Limb (tissue), 2 donors: Measurements from ENCODE around the gene UBASH3A.
A peak's percentile ranks its signal among the peaks of the same experiment; 100 is the strongest.

Source experiments
- DNase-seq, 2 donors: peaks; one replicate each; pipeline ENCODE4 v3.0.0-alpha.2; 2016; ENCODE audit errors: extremely low spot score in 2 of 2

UBASH3A gene

DNA sequence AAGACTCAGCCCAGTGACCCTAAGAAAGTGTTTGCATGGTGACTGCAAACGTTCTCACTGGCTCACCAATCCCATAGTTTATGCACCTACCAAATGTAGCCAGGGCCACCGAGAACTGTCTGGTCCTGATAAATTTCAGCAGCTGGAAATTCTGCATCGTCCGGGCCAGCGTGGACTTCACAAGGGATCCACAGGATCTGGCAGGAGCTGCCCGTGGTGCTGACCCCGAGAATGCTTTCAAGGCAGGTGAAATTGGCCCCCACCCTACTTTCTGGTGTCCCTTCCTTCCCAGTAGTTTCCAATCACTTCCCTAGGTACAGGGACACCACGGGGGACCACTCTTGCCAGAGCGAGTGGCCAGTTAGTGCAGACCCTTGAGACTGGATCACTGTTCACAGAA, 26.2 kb downstream of the UBASH3A start:
- no peak for DNase-seq

- no peak for DNase-seq
Measured at GRCh38 chr21:42430521-42430920, 26.8 kb downstream of the UBASH3A start.

- DNase-seq = no peak
Measured at GRCh38 chr21:42431196-42431595, 27.5 kb downstream of the UBASH3A start.

- no peak for DNase-seq
Measured at GRCh38 chr21:42432695-42433094, 29.0 kb downstream of the UBASH3A start.

DNA sequence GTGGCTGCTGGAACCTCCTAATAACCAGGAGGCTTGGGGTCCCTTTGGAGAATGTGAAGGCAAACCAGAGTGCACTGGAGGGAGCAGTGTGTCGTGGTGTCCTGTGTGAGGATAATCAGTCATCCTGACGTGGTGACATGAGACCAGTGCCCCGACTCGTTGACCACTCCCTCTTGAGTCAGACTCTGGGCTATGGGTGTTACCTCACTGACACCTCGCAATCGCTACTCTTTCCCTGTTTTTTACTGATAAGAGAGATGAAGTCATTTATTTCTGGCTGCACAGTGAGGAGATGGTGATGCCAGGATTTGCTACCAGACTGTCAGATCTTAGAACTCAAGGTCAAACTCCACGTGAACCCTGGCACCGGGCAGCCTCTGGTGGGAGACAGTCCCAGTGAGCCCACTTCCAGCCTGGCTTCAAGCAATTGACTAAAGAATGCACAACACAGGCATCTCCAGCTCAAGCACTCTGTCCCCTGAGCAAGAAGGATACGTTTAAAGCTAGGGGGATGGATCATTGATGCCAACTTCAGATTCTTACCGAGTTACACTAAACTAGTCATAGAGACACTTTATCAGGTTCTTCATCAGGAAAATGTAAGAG, 30.3 kb downstream of the UBASH3A start:
- no peak for DNase-seq

DNA sequence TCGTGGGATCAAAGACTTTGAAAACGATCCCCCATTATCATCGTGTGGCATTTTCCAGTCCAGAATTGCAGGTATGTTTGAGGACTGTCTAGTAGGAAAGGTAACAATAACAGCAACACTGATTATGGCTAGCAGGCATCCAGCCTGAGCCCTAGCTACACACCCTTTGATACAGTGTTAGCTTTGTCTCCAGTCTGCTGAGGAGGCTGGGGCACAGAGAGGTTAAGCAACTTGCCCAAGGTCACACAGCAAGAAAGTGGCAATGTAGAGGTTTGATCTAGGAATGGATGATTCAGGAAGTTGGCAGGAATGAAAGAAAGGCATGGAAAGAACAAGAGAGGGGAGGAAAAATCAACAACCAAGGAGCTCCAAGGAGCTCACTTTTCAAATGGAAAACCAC, 31.2 kb downstream of the UBASH3A start:
- DNase-seq = no peak

- DNase-seq = no peak
Measured at GRCh38 chr21:42435401-42435800, 31.7 kb downstream of the UBASH3A start.

DNA sequence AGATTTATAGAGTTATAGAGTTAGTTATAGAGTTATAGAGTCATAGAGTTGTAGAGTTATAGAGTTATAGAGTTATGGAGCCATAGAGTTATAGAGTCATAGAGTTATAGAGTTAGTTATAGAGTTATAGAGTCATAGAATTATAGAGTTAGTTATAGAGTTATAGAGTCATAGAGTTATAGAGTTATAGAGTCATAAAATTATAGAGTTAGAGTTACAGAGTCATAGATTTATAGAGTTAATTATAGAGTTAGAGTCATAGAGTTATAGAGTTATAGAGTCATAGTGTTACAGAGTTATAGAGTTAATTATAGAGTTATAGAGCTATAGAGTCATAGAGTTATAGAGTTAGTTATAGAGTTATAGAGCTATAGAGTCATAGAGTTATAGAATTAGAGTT, 32.1 kb downstream of the UBASH3A start:
- DNase-seq = no peak

- no peak for DNase-seq
Measured at GRCh38 chr21:42436914-42437313, 33.2 kb downstream of the UBASH3A start.

DNA sequence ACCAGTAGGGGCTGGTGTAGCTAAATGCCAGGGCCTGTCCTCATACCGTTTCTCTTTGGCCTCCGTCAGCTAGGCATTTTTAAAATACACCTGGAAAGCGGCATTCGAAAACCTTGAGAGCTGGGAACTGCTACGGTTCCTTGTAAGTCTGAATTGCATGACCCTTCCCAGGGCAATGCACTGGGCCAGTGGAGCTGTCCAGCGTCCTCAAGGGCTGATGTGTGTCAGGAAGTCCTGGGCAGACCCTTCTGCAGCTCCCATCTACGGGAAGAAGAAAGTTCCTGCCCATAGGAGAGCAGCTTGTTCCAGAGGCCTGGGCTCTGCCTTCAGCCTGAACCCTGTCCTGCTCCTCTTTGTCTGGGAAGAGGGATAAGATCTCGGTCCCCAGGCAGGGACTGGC, 34.1 kb downstream of the UBASH3A start:
- peak in 1 of 2 donors; percentile 16 for DNase-seq

DNA sequence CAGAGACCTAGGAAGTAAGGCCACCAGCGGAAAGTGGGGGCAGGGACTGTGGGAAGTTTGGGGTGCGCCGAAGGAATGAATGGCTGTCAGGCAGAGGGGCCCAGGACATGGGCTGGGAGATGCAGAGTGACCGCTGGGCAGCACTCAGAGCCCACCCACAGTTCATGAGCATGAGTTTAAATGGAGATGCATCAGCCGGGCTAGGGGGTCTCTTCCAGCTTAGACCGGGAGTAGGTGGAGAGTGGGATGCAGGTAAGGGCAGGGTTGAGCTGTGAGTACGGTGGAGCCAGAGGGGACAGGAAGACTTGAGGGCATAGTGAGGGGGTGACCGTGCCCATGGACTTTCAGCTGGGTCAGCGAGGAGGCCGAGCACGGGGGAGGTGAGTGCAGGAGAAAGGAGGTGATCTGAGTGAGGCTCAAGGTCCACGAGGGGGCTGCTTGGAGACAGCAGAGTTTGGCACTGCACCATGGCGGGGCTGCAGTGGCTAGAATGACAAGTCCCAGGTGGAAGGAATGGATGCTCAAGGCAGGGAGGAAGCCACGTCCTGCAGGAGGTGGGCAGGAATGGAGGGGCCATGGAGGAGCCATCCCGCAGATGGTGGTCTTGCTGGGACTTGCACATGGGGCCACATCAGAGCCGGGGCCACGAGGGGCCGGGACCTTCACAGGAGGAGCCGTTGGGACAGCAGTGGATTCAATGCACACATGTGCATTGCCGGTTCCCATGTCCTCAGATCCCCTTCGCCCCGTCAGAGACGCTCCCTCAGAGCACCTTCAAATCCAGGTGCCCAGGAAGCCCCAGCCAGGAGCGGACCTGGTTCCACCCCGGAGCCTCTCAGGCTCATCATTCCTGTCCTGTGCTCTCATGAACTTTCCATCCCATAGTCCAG, 34.9 kb downstream of the UBASH3A start:
- DNase-seq = no peak

- DNase-seq = no peak
Measured at GRCh38 chr21:42439284-42440186, 35.8 kb downstream of the UBASH3A start.

GRCh38 chr21:42440187-42440792, 36.6 kb downstream of the UBASH3A start:
- DNase-seq = no peak

- DNase-seq = no peak
Measured at GRCh38 chr21:42441963-42442362, 38.3 kb downstream of the UBASH3A start.

- DNase-seq = no peak
Measured at GRCh38 chr21:42443181-42443785, 39.6 kb downstream of the UBASH3A start.

DNA sequence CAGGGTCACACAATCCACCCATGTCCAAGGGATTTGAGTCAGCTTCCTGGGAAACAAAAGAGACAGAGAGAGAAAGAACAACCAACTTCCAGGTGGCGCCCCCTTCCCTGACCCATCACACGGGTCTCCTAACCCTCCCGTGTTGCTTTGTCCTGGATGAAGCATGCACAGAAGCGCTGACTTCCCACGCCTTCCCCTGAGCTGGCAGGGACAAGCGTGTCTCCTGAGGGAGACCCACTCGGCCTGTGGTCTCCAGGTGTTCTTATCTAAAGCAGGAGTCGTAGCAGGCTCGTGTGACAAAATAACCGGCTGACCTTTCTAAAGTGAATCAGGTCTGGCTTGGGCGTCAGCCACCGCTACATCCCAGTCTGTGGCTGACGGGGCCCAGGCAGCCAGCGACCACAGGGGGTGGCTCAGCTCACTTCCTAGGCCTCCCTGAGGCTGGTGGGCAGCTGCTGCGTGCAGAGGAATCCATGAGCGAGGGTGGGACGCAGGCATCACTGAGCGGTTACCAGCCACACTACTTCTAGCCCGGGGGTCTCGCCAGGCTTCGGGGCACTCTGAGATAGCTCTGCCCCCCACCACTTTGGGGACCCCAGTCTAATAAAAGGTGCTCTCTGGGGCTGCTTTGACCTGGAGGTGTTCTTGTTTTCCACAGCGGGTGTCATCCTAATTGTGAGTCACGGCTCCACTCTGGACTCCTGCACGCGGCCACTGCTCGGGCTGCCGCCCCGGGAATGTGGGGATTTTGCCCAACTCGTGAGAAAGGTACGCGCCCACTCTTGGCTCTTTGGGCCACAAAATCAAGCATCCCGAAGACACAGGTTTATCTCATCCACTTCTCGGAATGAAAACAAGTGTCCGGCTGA, 40.4 kb downstream of the UBASH3A start:
- no peak for DNase-seq

- DNase-seq = no peak
Measured at GRCh38 chr21:42444745-42445059, 41.0 kb downstream of the UBASH3A start.

DNA sequence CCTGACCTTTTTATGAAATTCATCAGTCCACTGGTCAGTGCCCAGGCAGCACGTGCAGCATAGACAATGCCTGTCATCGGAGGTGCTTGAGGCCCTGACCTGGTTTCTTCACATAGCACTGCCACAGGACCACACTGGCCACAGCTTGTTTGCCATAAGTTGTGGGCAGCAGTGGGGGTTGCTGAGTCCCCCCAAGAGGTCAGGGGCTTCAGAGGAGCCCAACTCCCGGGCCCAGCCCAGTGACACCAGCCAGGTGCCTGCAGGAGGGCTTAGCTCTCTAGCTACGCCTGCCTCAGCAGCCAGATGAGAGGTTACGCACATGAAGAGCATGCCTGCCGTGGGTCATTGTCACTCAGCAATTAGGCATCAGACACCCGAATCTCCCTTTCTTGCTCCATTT, 41.6 kb downstream of the UBASH3A start:
- DNase-seq = no peak

DNA sequence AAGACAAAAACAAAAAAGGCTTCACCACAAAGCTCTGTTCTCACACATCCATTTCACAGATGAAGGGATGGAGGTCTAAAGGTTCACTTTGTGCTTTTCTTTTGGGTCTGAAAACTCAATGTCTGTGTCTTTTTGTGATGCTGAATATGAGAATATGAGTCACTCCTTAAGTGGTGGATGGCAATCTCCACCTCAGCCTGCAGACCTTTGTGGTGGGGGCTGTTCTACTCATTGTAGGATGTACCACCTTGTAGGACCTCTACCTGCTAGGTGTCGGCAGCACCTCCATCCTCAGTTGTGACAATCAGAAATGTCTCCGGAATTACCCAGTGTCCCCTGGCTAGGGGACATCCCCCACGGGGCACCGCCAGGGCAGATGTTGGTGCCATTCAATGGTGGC, 42.8 kb downstream of the UBASH3A start:
- no peak for DNase-seq

GRCh38 chr21:42447182-42447581, 43.5 kb downstream of the UBASH3A start:
- no peak for DNase-seq
